Peyer's patch (tissue), 4 donors: ENCODE data around the gene IL1RN. TPM values are rescaled to one million over a fixed set of nuclear protein-coding genes. Genes with fewer than 3 reads are reported as not detected.
"Not testable (repeated sequence)": the region's sequence is repeated elsewhere in the genome, so short reads cannot be mapped to it uniquely, and the experiment has no call there.

ENCODE experiments used
- DNase-seq, 3 donors: peaks; one replicate each; pipeline ENCODE4 v3.0.0-alpha.2; 2017 to 2019
- H3K27ac ChIP-seq, 4 donors: fragments of 200-600 bp; sonication (generic); one replicate each; pipeline ENCODE4 v1.5.1; 2016 to 2019
- H3K27me3 ChIP-seq, 2 donors: fragments of 200-600 bp; sonication (generic); one replicate each; pipeline ENCODE4 v1.5.1; 2019
- H3K36me3 ChIP-seq, 3 donors: fragments of 200-600 bp; sonication (generic); one replicate each; pipeline ENCODE4 v1.5.1; 2016 to 2019
- H3K4me1 ChIP-seq, 4 donors: fragments of 200-600 bp; sonication (generic); one replicate each; pipeline ENCODE4 v1.5.1; 2016 to 2019
- H3K4me3 ChIP-seq, 4 donors: fragments of 200-600 bp; sonication (generic); 1 replicate in 3 of 4; 2 replicates in 1 of 4; pipeline ENCODE4 v1.5.1; 2016 to 2019; ENCODE audit warnings: mild to moderate bottlenecking in 1 of 4
- H3K9me3 ChIP-seq, 4 donors: fragments of 200-600 bp; sonication (generic); one replicate each; pipeline ENCODE4 v1.5.1; 2016 to 2019; ENCODE audit warnings: mild to moderate bottlenecking in 1 of 4
- CTCF ChIP-seq, 6 experiments: fragments of 450-650 bp in 4 of 6; fragments of 200-600 bp in 2 of 6; sonication (generic) in 1 of 6; IDR thresholded peaks; one replicate each; pipeline ENCODE4 v1.5.1; 2017 to 2019; ENCODE audit warnings: antibody characterized with exemption in 6 of 6, mild to moderate bottlenecking in 3 of 6, moderate library complexity in 1 of 6
- POLR2A ChIP-seq, 2 donors: fragments of 450-650 bp; IDR thresholded peaks; one replicate each; pipeline ENCODE4 v1.5.1; 2017; ENCODE audit warnings: antibody characterized with exemption in 2 of 2, mild to moderate bottlenecking in 2 of 2, moderate library complexity in 2 of 2
- total RNA-seq, 4 donors: library from RNA; depleted of rRNA; stranded (reverse); fragments of >200 nt; gene quantifications; one replicate each; pipeline ENCODE4 v1.1.0, GENCODE V29; 2016

IL1RN gene
- total RNA-seq, 4 donors from 2014 or later = 8.0 to 42.7 (median 17.7) TPM; not detected in 1

DNA sequence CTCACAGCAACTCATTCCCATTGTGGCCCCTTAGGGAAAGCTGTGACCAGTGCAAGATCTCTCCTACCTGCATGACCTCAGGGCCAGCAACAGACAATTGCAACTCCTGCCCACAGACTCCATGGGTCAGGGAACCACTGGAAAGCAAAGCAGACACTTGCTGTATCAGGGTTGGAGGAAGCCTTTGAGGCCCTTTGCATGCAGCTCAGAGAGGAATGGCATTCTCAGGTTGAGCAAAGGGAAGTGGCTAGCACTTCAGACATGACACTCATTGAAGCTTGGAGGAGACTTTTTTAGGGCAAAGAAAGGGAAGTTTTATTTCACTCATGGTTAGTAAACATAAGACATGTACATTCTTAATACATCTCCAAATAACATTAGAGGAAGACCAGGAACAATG lies 37.5 kb upstream of the IL1RN start:
- Histone ChIP-seq H3K9me3 (no peaks in the 10 kb centered on the region), H3K27ac (no peak overlapping the region), H3K4me1 (no peaks in the 10 kb centered on the region), H3K27me3 (no peaks in the 10 kb centered on the region), H3K4me3 (no peak overlapping the region), H3K36me3 (no peaks in the 10 kb centered on the region)
- TF ChIP-seq CTCF (IDR thresholded peaks at IDR 0.05) (no peak), POLR2A (IDR thresholded peaks at IDR 0.05) (no peak)
- no peak for DNase-seq

- H3K4me1 ChIP-seq = no peaks in the 10 kb centered on the region
- TF ChIP-seq CTCF (IDR thresholded peaks at IDR 0.05) (no peak), POLR2A (IDR thresholded peaks at IDR 0.05) (no peak)
- H3K27ac ChIP-seq = no peak overlapping the region
- DNase-seq = no peak
- no peaks in the 10 kb centered on the region for H3K36me3 ChIP-seq
- no peak overlapping the region for H3K4me3 ChIP-seq
- no peaks in the 10 kb centered on the region for H3K9me3 ChIP-seq
- H3K27me3 ChIP-seq = no peaks in the 10 kb centered on the region
Measured at GRCh38 chr2:113091231-113091896, 36.0 kb upstream of the IL1RN start.

GRCh38 chr2:113092864-113093612 lies 34.4 kb upstream of the IL1RN start:
- Histone ChIP-seq H3K9me3 (no peaks in the 10 kb centered on the region), H3K4me1 (no peaks in the 10 kb centered on the region), H3K36me3 (no peaks in the 10 kb centered on the region), H3K27ac (no peak overlapping the region), H3K4me3 (no peak overlapping the region), H3K27me3 (no peaks in the 10 kb centered on the region)
- DNase-seq = no peak
- no peak for TF ChIP-seq CTCF (IDR thresholded peaks at IDR 0.05)
- no peak for TF ChIP-seq POLR2A (IDR thresholded peaks at IDR 0.05)

DNA sequence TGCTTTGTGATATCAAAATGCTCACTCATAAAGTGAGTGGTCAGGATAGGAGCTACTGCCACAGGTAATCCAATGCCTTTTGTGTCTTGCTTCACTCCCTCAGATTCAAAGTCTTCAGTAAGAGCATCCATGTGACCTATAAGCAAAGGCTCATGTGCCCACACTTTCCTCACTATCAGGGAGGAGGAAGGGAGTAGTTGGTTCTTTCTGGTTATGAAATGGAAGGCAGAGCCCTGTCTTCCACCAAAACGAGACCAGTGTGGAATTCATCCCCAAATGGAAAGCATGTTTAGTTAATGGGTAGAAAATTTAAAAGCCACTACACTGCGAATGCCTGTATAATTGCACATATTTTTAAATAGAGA lies 33.8 kb upstream of the IL1RN start:
- no peak for DNase-seq
- H3K36me3 ChIP-seq = no peaks in the 10 kb centered on the region
- H3K27me3 ChIP-seq = no peaks in the 10 kb centered on the region
- no peak overlapping the region for H3K27ac ChIP-seq
- TF ChIP-seq CTCF (IDR thresholded peaks at IDR 0.05) (no peak), POLR2A (IDR thresholded peaks at IDR 0.05) (no peak)
- no peaks in the 10 kb centered on the region for H3K9me3 ChIP-seq
- H3K4me1 ChIP-seq = no peaks in the 10 kb centered on the region
- no peak overlapping the region for H3K4me3 ChIP-seq

DNA sequence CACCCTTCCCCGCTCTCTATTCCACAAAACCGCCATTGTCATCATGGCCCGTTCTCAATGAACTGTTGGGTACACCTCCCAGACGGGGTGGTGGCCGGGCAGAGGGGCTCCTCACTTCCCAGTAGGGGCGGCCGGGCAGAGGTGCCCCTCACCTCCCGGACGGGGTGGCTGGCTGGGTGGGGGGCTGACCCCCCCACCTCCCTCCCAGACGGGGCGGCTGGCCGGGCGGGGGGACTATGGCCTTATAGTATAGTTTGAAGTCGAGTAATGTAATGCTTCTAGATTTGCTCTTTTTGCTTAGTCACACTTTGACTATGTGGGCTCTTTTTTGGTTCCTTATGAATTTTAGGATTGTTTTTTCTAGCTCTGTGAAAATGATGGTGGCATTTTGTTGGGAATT lies 31.1 kb upstream of the IL1RN start:
- not testable (repeated sequence) for H3K27ac ChIP-seq, H3K27me3 ChIP-seq, H3K9me3 ChIP-seq, H3K4me3 ChIP-seq, H3K4me1 ChIP-seq, H3K36me3 ChIP-seq, DNase-seq

DNA sequence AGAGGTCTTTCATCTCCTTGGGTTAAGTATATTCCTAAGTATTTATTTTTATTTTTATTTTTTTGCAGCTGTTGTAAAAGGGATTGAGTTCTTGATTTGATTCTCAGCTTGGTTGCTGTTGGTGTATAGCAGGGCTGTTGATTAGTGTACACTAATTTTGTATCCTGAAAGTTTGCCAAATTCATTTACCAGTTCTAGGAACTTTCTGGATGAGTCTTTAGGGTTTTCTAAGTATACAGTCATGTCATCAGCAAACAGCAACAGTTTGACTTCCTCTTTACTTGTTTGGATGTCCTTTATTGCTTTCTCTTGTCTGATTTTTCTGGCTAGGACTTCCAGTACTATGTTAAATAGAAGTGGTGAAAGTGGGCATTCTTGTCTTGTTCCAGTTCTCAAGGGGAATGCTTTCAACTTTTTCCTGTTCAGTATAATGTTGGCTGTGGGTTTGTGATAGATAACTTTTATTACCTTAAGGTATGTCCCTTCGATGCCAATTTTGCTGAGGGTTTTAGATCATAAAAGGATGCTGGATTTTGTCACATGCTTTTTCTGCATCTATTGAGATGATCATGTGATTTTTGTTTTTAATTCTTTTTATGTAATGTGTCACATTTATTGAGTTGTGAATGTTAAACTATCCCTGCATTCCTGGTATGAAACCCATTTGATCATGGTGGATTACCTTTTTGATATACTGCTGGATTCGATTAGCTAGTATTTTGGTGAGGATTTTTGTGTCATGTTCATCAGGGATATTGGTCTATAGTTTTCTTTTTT lies 30.4 kb upstream of the IL1RN start:
- H3K4me1 ChIP-seq, H3K27ac ChIP-seq, H3K9me3 ChIP-seq, H3K27me3 ChIP-seq, DNase-seq, H3K4me3 ChIP-seq, H3K36me3 ChIP-seq: not testable (repeated sequence)
